H1 (cell line): Measurements from ENCODE around the gene TLE3. TPM values are rescaled to one million over a fixed set of nuclear protein-coding genes. Genes with fewer than 3 reads are reported as not detected.

Source experiments
- EGR1 ChIP-seq: IDR thresholded peaks from 2 replicates; pipeline ENCODE4 v1.6.1; 2011; ENCODE audit warnings: low read depth, low read length, borderline replicate concordance
- NANOG ChIP-seq: IDR thresholded peaks from 2 replicates; pipeline ENCODE4 v1.6.1; 2011; ENCODE audit warnings: low read length, low read depth, mild to moderate bottlenecking, inconsistent platforms; ENCODE audit not compliant: insufficient read depth, poor library complexity, severe bottlenecking
- SP1 ChIP-seq: IDR thresholded peaks from 2 replicates; pipeline ENCODE4 v1.6.1; 2011; ENCODE audit warnings: low read depth, low read length
- TCF12 ChIP-seq: IDR thresholded peaks from 2 replicates; pipeline ENCODE4 v1.6.1; 2011; ENCODE audit warnings: low read depth, mild to moderate bottlenecking, low read length
- TEAD4 ChIP-seq: IDR thresholded peaks from 2 replicates; pipeline ENCODE4 v1.6.1; 2012; ENCODE audit warnings: low read depth, low read length, inconsistent platforms, mixed read lengths
- YY1 ChIP-seq: IDR thresholded peaks from 2 replicates; pipeline ENCODE4 v1.6.1; 2011; ENCODE audit warnings: low read depth, mild to moderate bottlenecking, low read length
- polyA plus RNA-seq, 7 experiments: library from polyadenylated mRNA; depleted of rRNA in 3 of 7; stranded (reverse) in 5 of 7; unstranded in 2 of 7; fragments of >200 nt in 5 of 7; fragments of 200-250 nt in 2 of 7; gene quantifications; 1 replicate in 5 of 7; 2 replicates in 1 of 7; 4 replicates in 1 of 7; pipeline versions ENCODE4 v1.2.1 to v1.2.3, GENCODE V29; 2011 to 2013; ENCODE audit warnings: missing spikeins in 2 of 7, mixed read lengths in 2 of 7
- total RNA-seq: library from RNA; stranded (reverse); fragmentation: NEBNext Ultra II Directional; extraction: Animal tissue kit (Norgen Biotek cat#: 25700); gene quantifications from 2 replicates; pipeline ENCODE4 v1.2.1, GENCODE V29; 2021
- TF ChIP-seq, protein P1 (sequence below): IDR thresholded peaks from 2 replicates; pipeline ENCODE4 v1.6.1; 2011; ENCODE audit warnings: low read depth, mild to moderate bottlenecking, low read length; ENCODE audit not compliant: insufficient read depth

TLE3 gene
- total and polyA plus RNA-seq, 2 of the 8 experiments (the other 6 are each of a cell fraction or from before 2014, with no cell fraction given), result 25.1 to 61.2 TPM

DNA sequence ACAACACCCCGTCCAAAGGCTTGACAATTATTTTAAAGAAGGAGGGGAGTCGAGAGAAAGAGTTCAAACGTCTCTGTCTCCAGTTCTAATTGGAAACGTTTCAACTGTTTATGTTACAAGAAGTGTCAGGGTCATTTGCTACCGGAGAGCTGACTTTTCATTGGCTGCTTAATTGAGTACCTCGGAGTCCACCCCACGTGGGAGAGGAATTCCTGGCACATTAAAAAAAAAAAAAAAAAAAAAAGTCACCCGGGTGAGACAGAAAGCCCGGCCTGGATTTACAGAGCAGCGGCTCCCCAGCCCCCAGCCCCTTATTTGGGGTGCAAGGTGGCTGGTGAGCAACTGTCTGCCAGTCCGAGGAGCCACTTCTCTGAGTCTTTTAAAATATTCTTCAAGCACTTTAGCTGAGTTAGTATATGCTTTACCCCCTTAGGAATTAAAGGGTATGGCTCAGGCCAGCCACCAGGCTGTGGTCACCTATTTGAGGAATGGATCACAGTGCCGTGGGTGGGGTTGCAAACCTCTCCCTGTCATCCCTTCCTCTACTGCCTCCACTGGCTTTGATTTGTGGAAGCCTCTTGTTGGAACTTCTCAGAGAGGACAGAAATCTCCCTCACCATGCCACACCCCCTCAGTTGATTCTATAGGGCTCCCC, 3.9 kb upstream of the TLE3 start (continued):
- TF ChIP-seq EGR1, result peak; percentile 53
- peak; percentile 98 for TF ChIP-seq SP1
- TF ChIP-seq TEAD4, result peak; percentile 64; the same call in 1 of the 2 replicates
- 0 out of 2 replicates have a peak, but pooled peaks have one; percentile 47 for TF ChIP-seq YY1
- TF ChIP-seq, protein P1, sequence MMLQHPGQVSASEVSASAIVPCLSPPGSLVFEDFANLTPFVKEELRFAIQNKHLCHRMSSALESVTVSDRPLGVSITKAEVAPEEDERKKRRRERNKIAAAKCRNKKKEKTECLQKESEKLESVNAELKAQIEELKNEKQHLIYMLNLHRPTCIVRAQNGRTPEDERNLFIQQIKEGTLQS, result no peak
- no peak for TF ChIP-seq TCF12
- peak; percentile 53 for TF ChIP-seq NANOG
- TF ChIP-seq, all 59 proteins: peak for 10
